Measurements from ENCODE around the gene CHAT.

GRCh38 chr10:49644035-49644646, 30.3 kb downstream of the CHAT start:
- no peak for TF ChIP-seq CTCF (conservative IDR thresholded peaks at IDR 0.05)
- no peak for TF ChIP-seq EZH2 (IDR thresholded peaks at IDR 0.05; ENCODE audit: low read depth)
